HG02642 (cell line): ENCODE data around the gene QSER1.
"Not testable (repeated sequence)": the region's sequence is repeated elsewhere in the genome, so short reads cannot be mapped to it uniquely, and the experiment has no call there.

ENCODE experiments used
- ATAC-seq: cut with Tn5 transposase; IDR thresholded peaks from one replicate; pipeline ENCODE4 v1.9.1; 2021; ENCODE audit warnings: mild to moderate bottlenecking; ENCODE audit not compliant: unreplicated experiment, poor library complexity

The QSER1 gene

DNA sequence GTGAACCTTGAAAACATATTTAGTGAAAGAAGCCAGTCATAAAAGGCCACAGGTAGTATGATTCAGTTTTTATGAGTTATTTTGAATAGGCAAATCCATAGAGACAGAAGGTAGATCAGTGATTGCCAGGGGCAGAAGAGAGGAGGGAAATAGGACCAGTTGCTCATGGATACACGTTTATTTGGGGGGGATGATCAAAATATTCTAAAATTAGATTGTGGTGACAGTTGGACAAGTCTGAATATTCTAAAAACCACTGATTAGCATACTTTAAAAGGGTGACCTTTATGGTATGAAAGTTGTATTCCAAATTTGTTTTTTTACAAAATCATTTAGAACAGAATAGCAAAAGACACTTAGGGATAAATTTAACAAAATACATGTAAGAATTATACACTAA is 28.6 kb downstream of the QSER1 start:
- no peak for ATAC-seq

DNA sequence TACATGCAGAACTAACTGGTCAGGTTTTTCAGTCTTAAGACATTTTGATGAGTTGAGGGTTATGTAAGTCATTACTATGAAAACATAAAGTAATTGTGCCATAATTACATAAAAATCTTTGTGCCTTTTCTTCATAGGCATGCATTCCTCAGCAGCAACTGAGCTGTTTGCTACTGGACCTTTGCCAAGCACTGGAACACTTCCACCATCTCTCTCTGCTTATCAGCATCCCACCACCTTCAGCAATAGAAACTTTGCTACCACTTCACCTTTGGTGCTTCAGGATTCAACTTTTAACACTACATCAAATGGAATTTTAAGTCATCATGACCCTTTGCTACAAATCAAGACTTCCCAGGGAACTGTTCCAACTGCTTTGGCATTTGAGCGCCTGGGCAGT is 39.0 kb downstream of the QSER1 start:
- no peak for ATAC-seq

DNA sequence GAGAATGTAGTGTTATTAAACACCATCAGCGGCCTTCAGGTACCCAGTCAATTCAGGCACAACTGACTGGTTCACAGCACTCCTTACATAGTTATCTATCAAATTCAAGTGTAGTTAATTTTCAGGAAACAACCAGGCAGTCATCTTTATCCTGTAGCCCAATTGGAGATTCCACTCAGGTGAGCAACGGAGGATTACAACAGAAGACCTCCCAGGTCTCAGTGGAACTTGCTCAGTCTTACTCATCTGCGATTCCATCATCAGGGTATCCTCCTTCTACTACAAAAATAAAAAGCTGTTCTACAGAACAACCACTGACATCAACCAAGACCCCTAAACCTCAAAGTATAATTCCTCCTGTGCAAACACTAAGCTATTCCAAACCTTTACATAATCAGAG is 39.6 kb downstream of the QSER1 start:
- ATAC-seq, result no peak

DNA sequence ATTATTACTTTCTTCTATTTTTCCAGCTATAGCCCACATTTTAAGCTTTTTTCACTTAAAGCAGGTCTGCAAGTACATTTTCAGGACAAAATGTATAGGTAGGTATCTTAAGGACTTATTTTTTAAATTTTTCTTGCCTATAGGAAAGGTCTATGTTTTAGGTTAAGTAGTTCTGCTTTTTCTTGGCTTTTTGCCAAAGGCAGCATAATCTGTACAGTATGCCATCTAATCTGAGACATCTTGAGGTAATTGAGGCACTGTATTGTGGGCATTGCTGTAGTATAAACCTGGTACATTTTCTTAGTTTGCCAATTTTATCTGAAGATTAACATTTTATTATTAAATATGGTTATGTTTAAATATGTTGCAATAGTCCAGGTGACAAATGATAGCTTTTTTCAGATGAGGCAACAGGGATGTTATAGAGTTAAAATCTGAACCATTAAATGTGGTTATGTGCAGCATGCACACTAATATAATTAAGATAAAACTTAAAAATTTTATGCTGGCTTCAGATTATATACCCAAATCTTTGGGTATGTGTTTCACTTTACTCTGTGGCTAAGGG is 42.9 kb downstream of the QSER1 start:
- no peak for ATAC-seq

DNA sequence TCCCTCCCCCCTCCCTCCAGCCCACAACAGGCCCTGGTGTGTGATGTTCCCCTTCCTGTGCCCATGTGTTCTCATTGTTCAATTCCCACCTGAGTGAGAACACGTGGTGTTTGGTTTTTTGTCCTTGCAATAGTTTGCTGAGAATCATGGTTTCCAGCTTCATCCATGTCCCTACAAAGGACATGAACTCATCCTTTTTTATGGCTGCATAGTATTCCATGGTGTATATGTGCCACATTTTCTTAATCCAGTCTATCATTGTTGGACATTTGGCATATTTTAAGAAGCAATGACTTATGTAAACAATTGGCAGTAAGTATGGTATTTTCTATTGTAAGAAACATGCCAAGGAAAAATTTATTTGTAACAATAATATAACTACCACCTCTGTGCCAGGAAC is 43.6 kb downstream of the QSER1 start:
- not testable (repeated sequence) for ATAC-seq

DNA sequence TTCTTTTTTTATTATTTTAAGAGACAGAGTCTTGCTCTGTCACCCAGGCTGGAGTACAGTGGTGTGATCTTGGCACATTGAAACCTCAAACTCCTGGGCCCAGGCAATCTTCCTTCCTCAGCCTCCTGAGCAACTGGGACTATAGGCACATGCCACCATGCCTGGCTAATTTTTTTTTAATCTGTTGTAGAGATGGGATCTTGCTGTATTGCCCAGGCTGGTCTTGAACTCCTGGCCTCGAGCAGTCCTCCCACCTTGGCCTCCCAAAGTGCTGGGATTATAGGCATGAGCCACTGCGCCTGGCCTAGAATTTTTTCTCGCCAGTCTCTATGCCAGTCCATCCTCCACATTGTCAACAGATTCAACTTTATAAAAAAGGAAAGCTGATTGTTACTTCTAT is 44.7 kb downstream of the QSER1 start:
- ATAC-seq, result not testable (repeated sequence)

DNA sequence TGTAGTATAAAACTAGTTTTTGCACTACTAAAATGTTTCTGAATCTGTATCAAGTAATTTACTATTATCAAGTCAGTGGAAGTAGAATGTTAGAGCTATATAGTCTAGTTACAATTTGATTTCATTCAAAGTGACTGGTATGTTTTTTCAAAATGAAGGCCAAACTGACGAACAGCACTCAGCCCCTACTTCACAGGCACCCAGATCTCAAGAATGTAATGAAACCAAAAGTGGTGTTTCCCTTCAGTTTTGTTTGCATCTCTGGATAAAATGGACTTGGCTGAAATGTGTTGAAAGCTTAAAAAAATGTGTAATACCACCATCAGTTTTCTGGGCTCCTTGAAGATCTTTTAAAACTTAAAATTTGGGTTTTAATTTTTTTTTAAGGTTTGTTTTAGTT is 46.4 kb downstream of the QSER1 start:
- no peak for ATAC-seq

DNA sequence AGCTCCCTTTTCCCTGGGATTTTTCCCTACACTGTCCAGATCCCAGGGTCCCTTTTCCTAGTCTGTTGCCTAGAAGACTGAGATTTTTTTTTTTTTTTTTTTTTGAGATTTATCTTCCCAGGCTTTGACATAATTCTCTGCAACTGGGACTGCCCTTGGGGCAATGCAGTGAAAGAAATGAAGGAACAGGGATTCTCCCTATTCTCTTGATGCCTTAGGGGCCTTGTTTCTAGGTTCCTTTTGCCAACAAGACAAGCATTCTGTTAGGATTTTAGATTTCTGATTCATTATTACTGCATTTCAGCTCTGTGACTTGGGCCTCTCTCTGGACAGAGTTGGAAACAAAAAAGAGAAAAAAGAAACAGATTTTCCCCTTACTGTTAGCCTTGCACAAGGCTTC is 47.3 kb downstream of the QSER1 start:
- ATAC-seq, result no peak

DNA sequence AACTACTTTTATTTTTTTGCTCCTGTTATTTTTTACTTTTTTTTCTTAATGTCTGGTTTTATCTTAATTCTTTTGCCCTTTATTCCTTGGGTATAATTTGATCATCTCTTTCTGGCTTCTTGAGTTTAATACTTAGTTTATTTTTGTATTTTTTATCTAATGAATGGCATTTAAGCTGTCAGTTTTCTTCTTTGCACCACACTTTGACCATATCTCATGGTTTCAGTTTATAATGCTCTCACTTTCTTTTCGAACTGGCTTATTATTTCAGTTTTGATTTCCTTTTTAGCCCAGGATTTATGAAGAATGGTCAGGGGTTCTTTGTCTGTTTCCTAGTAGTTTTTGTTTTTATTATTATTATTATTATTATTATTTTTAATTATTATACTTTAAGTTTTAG is 48.3 kb downstream of the QSER1 start:
- ATAC-seq, result no peak

DNA sequence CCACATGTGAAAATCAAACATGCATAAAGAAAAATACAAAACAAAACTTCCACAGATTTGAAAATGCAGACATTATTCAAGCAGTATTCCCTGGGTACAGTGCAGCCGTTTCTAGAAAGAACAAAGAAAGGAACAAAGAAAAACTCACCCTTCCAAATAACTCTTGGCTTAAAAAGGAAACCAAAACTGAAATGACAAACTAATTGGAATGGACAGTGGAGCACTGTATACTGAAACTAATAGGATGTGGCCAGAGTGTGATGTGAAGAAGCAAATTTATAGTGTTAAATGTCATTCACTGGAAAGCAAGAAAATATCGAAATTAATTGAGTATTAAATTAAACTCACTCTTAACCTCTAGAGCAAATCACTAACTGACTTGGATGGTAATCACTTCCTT is 55.4 kb downstream of the QSER1 start:
- no peak for ATAC-seq

DNA sequence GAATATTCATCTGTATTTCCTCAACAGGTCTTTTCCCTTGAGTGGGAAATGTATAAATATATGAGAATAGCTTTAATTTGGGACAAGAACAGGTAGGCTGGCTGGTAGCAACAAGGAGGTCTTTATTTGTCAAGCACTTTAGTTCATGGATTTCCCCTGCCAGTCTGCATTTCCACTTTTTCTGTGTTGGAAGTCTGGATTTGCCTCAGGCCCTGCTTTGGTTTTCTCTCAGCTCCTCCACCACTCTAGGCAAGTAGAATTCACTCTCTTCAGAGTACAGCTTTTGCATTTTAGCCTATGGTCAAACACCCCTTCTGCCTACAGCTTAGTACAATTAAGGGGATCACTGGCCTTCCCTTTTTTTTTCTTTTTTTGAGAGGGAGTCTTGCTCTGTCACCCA is 57.1 kb downstream of the QSER1 start:
- no peak for ATAC-seq

DNA sequence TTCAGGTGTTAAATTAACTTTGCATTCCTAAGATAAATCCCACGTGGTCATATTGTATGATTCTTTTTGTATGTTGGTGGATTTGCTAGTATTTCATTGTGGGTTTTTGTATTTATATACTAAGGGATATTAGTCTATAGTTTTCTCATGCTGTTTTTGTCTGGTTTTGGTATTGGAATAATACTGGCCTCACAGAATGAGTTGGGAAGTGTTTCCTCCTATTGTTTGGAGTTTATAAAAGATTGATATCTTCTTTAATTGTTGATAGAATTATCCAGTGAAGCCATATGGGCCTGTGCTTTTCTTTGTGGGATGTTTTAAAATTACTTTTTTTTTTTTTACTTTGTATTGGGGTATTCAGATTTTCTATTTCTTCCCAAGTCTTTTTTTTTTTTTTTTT is 59.8 kb downstream of the QSER1 start:
- ATAC-seq, result no peak

DNA sequence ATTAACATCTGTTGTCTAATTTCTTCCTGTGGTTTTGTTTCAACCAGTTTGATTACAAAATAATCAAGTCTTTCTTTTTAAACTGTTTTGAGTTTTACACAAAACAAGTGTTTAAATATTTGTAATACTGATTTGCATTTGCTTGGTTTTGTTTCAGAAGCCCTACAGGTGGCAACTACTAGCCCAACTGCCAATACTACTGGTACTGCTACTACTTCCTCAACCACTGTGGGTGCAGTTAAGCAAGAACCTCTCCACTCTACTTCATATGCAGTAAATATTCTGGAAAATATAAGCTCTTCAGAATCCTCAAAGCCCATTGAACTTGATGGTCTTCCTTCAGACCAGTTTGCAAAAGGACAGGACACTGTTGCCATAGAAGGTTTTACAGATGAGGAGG is 61.1 kb downstream of the QSER1 start:
- no peak for ATAC-seq

DNA sequence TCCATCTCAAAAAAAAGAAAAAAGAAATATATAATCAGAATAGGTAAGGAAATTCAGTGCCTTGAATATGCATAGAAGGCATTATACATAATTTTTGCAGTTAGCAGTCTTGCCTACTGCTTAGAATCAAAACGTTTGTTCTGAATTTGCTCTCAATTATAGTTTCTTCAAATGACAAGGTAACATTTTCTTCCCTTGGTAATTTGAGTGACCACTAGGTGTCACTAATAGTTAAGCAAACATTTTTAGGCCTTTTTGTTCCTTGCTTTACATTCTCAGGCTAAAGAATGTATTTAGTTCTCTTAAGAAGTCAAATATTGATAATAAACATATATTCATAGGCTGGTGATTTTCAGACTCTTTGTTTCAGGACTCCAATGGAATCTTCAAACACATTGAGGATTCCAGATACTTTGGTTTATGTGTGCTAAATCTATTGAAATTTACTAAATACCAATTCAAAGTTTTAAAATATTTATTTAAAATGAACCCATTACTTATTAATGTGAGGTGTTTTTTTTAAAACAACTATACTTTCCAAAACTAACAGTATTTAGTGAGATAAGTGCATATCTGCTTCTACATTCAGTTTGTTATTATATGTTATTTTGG is 68.0 kb downstream of the QSER1 start:
- ATAC-seq, result no peak

DNA sequence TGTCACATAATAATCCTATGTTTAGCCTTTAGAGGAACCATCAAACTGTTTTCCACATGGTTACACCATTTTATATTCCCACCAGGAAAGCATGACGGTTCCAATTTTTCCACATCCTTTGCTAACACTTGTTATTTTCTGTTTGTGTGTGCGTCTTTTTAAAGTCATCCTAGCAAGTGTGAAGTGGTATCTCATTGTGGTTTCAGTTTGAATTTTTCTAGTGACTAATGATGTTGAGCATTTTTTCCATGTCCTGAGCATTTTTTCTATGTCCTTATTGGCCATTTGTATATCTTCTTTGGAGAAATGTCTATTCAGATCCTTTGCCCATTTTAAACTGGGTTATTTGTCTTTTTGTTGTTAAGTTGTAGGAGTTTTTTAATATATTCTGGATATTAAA is 69.4 kb downstream of the QSER1 start:
- no peak for ATAC-seq

DNA sequence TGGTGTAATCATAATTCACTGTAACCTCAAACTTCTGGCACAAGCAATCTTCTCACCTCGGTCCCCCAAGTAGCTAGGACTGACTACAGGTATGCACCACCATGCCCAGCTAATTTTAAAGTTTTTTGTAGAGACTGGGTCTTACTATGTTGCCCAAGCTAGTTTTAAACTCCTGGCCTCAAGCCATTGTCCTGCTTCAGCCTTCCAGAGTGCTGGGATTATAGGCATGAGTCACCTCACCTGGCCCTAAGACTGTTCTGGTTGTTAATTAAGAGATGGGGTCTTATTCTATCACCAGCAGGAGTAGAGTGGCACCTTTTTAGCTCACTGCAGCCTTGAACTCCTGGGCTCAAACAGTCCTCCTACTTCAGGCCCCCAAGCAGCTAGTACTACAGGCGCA is 71.1 kb downstream of the QSER1 start:
- no peak for ATAC-seq

DNA sequence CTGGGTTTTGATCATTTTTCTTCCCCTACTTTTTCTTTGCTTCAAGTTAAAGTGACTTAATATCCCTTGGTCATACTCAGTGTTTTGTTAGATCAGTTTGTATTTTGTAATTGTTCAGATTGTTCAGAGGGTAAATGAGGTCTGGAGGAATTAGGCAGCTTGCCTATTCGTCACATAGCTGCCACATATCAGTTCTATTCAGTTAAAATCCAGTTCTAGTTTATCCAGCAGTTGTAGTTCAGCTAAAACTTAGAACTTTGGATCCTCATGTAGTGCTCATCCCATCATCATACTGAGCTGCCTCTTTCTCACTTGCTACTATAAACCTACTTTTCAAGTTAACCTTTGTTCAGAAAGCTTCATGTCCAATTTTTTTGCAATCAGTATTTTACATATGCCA is 75.9 kb downstream of the QSER1 start:
- ATAC-seq, result no peak

DNA sequence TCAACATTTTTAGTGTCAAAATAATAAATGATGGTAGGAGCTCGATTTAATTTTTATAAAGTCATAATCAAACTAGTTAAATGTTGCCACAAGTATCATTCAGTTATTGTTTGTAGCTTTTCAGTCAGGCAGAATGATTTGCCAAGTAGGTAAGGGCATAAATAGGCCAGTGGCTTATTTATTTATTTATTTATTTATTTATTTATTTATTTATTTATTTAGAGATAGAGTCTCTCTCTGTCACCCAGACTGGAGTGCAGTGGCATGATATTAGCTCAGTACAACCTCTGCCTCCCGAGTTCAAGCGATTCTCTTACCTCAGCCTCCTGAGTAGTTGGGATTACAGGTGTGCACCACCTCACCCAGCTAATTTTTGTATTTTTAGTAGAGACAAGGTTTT is 79.6 kb downstream of the QSER1 start:
- ATAC-seq, result not testable (repeated sequence)

DNA sequence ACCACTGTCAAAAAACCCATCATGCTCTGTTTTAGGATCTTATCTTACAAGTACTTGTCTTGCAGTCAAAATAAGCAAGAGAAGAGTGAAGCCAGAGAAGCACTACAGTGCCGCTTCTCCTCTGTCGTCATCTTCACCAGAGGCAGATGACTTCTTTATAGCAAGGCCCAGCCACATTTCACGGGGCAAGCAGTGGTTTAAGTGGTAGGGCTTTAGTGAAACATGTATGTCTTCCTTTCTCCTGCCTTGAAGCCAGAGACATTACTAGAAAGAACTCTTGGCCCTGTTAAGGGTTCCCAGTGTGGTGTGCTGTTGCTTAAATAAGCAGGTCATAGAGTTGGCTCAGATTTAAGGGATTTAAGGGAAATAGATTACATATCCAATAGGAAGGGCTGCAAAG is 80.2 kb downstream of the QSER1 start:
- no peak for ATAC-seq

DNA sequence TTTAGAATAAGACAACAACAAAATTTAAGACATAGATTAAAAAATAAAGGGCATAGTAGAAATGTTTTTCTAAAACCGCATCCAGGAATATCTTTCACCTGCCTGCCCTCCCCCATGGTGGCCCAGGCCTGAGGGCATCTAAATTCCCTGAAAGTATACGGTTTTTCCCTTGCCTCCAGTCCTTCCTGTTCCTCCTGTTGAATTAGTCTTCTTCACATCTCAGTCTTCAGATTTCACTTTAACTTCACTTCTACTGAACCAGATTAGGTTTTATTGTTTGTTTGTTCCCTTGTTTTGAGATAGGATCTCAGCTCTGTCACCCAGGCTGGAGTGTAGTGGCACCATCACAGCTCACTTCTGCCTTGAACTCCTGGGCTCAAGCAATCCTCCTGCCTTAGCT is 90.0 kb downstream of the QSER1 start:
- no peak for ATAC-seq

DNA sequence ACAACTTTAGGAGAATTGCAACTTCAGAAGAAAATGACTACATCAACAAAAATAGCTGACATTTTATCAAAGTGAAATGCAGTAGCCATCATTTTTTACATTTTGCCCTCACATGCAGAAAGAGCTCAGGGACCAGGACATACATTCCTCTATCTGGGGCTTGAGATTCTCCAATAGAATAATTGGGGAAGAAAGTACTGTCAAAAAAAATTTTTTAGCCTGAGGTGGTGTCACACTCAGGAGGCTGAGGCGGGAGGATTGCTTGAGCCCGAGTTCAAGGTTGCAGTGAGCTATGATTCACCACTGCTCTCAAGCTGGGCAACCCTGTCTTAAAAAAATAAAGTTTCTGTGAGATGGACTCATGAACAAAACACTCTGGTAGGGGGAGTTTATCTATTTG is 90.9 kb downstream of the QSER1 start:
- no peak for ATAC-seq

DNA sequence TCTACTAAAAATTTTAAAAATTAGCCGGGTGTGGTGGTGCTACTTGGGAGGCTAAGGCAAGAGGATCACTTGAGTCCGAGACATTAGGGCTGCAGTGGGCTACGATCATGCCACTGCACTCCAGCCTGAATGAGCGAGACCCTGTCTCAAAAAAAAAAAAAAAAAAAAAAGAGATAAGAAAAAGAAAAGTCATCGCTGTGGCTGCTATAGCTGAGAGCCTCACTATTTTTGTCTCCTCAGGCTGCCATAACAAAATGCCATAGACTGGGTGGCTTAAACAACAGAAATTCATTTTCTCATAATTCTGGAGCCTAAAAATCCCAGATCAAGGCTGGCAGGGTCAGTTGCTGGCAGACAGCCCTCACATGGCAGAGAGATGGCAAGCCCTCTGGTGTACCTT is 93.0 kb downstream of the QSER1 start:
- no peak for ATAC-seq

DNA sequence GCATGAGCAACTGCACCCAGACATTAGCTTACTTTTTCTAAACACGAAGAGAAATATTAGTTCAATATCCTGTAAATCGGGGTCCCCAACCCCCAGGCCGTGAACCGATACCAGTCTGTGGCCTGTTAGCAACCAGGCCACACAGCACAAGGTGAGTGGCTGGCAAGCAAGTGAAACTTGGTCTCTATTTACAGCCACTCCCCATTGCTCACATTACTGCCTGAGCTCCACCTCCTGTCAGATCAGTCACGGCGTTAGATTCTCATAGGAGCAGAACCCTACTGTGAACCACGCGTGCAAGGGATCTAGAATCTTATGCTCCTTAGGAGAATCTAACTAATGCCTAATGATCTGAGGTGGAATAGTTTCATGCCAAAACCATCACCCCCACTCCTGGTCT is 95.2 kb downstream of the QSER1 start:
- no peak for ATAC-seq
